Measurements from ENCODE around the gene ANKMY1.

GRCh38 chr2:240494194-240494793 is 63.5 kb downstream of the ANKMY1 start:
- no peak for TF ChIP-seq POLR2A (IDR thresholded peaks at IDR 0.05)
- TF ChIP-seq CTCF (IDR thresholded peaks at IDR 0.05), result no peak
- TF ChIP-seq POLR2AphosphoS5 (IDR thresholded peaks at IDR 0.05), result no peak
